Stomach smooth muscle (tissue), 2 donors: ENCODE measurements around the gene TRIM25.

Source experiments
- H3K27ac ChIP-seq: one replicate; pipeline ENCODE4 v1.7.0; 2013; ENCODE audit warnings: mild to moderate bottlenecking, low read length, inconsistent platforms
- H3K27me3 ChIP-seq, 2 donors: one replicate each; pipeline ENCODE4 v1.7.0; 2013; ENCODE audit warnings: low read length in 2 of 2; ENCODE audit not compliant: insufficient read depth in 2 of 2, control insufficient read depth in 1 of 2
- H3K36me3 ChIP-seq, 2 donors: one replicate each; pipeline ENCODE4 v1.7.0; 2013; ENCODE audit warnings: low read length in 2 of 2; ENCODE audit not compliant: control insufficient read depth in 2 of 2, insufficient read depth in 2 of 2
- H3K4me1 ChIP-seq: one replicate; pipeline ENCODE4 v1.7.0; 2013; ENCODE audit warnings: low read length; ENCODE audit not compliant: control insufficient read depth, insufficient read depth
- H3K4me3 ChIP-seq, 2 donors: one replicate each; pipeline ENCODE4 v1.7.0; 2013; ENCODE audit warnings: low read length in 2 of 2
- H3K9ac ChIP-seq, 2 donors: one replicate each; pipeline ENCODE4 v1.7.0; 2013; ENCODE audit warnings: low read length in 2 of 2, mild to moderate bottlenecking in 1 of 2
- H3K9me3 ChIP-seq, 2 donors: one replicate each; pipeline ENCODE4 v1.7.0; 2013; ENCODE audit warnings: low read length in 2 of 2; ENCODE audit not compliant: control insufficient read depth in 2 of 2
- donor health status: healthy.
- donor health status: Pancreatic carcinoma.

The TRIM25 gene, protein sequence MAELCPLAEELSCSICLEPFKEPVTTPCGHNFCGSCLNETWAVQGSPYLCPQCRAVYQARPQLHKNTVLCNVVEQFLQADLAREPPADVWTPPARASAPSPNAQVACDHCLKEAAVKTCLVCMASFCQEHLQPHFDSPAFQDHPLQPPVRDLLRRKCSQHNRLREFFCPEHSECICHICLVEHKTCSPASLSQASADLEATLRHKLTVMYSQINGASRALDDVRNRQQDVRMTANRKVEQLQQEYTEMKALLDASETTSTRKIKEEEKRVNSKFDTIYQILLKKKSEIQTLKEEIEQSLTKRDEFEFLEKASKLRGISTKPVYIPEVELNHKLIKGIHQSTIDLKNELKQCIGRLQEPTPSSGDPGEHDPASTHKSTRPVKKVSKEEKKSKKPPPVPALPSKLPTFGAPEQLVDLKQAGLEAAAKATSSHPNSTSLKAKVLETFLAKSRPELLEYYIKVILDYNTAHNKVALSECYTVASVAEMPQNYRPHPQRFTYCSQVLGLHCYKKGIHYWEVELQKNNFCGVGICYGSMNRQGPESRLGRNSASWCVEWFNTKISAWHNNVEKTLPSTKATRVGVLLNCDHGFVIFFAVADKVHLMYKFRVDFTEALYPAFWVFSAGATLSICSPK

DNA sequence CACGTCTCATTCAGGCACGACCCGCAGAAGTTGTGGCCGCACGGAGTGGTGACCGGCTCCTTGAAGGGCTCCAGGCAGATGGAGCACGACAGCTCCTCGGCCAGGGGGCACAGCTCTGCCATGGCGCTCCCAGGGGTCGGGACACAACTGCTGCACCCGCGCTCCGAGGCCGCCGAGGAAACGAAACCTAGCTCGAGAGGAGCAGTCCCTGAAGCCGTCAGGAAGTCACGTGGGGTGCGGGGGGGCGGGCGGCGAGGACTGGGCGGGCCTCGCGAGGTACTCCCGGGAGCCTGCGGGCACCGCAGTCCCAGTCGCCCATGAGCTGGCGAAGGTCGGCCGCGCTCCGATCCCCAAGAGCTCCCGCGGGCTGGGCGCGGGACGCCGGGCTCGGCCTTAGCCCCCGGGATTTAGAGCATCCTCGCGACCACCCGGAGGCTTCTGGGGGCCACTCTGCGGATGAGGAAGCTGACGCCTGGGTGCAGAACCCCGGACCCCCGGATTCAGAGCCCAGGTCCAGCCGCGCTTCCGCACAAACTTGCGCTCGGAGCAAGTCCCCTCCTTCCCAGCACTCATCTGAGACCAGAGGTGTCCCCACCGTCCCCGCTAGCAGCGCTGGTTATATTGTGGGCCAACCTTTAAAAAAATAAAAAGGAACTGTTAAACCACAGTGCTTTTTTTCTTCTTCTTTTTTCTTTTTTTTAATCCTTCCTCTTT is at the start of gene TRIM25:
Gene TRIM25, minus strand, starts transcription at position 183 of the 714 bp plus-strand sequence. Its CDS starts 61 bp downstream, at position 122.
- Histone ChIP-seq H3K36me3 (no peaks in the 10 kb centered on the region), H3K4me3 (peak within 1 kb of the TSS; percentile 73 to 98), H3K27ac (peak within 1 kb of the TSS; percentile 71), H3K27me3 (no peaks in the 10 kb centered on the region), H3K9ac (peak within 1 kb of the TSS; percentile 78 to 84), H3K9me3 (no peaks in the 10 kb centered on the region), H3K4me1 (peaks cover 36% of the 10 kb centered on the region)

DNA sequence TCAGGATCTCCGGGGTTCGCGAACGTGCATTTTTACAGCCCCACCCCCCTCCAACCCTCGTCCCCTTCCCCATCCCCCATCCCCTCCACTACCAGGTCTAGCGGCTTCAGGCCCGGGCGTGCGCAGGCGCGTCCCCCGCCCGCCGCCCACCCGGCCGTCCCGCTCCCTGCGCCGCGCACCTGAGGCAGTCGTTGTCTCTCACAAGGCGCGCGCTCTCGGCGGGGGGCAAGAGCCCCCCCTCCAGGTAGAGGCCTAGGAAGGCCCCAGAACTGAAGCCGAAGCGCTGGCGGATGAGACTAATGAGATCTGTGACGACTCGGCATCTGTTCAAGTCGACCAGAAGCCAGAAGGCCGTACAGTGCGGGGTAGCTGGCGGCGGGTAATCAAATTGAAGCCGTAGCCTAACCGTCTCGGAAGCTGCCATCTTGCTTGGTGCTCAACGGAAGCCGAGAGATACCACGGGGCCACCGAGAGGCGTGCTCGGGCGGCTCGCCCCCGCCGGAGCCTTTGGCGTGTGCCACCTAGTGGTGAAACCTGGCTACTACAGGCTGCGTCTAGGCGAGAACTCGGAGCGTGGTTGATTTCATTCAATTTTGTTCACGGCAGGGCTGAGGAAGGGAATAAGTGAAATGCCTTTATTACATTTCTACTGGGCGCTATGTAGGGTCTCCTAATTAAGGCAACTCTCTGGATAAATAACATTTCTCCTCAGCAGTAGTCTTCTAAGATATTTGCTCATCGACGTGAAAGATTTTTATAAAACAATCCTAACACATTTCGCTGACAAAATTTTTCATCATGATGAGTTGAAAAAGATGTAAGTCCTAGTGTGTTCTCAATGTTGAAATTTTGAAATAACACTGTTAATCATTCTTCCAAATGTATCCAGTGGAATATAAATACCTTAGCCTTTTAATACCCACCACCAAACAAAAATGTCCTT is 47.0 kb upstream of the TRIM25 start, which contains the start of gene COIL:
Gene COIL, minus strand, starts transcription at position 455 of the 943 bp plus-strand sequence. Its CDS starts 31 bp downstream, at position 424.
- Histone ChIP-seq H3K4me1 (peaks cover 9% of the 10 kb centered on the region), H3K4me3 (peak within 1 kb of the TSS; percentile 90 to 97), H3K9me3 (no peaks in the 10 kb centered on the region), H3K36me3 (no peaks in the 10 kb centered on the region), H3K27ac (peak within 1 kb of the TSS; percentile 74), H3K9ac (peak within 1 kb of the TSS; percentile 87 to 92), H3K27me3 (no peaks in the 10 kb centered on the region)

DNA sequence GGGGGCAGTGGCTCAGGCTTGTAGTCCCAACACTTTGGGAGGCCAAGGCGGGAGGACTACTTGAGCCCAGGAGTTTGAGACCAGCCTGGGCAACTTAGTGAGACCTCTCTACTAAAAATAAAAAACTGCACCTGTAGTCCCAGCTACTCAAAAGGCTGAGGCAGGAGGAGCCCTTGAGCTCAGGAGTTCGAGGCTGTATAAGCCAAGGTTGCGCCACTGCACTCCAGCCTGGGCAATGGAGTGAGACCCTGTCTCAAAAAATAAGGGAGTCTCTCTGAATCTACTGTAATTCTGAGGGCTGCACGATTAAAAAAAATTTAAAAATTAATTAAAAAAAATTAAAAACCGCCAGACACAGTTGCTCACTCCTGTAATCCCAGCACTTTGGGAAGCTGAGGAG is 43.1 kb upstream of the TRIM25 start:
- no peaks in the 10 kb centered on the region for H3K27me3 ChIP-seq

DNA sequence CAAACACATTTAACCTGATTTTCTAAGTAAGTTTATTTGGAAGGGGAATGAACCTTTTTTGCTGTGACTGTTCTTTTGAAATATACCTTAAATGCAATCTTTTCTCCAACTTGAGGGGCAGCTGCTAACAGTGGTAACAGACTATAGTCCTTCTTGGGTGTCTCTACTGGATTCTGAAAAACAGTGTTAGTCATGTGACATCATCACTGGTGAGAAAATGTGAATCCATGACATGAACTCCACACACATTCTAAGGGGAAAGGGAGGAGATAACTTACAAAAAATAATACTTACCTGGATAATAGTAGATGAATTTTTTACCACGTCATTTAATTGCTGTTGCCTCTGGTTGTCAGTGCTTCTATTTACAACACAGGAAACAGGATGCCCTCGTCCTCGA is 35.7 kb upstream of the TRIM25 start:
- Histone ChIP-seq H3K4me1 (no peaks in the 10 kb centered on the region), H3K27ac (no peak overlapping the region), H3K27me3 (no peaks in the 10 kb centered on the region), H3K9ac (no peak overlapping the region), H3K4me3 (no peak overlapping the region), H3K9me3 (no peaks in the 10 kb centered on the region), H3K36me3 (peaks cover 7 to 17% of the 10 kb centered on the region in 2 donors)

More for the DNA sequence above, 43.1 kb upstream of the TRIM25 start:
- peaks cover 9% of the 10 kb centered on the region for H3K4me1 ChIP-seq
- H3K4me3 ChIP-seq = no peak overlapping the region
- no peak overlapping the region for H3K9ac ChIP-seq
- H3K9me3 ChIP-seq = no peaks in the 10 kb centered on the region
- no peaks in the 10 kb centered on the region for H3K36me3 ChIP-seq
- no peak overlapping the region for H3K27ac ChIP-seq

DNA sequence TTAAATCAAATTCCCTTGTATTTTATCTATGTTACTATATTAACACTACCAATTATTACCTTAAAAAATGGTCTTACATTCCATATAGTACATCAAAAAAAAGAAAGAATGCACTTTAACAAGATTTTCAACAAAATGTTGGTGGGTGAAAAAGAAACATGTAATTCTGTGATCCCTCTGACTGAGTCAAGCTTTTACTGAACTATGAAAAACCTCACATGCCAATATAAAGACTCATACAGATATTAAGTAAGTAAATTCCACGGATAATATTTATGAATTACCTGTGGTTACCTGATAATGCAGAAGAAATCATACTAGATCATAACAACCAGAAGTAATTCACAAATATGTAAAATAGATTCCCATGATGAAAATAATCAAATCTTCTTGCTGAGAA is 34.6 kb upstream of the TRIM25 start:
- no peaks in the 10 kb centered on the region for H3K4me1 ChIP-seq
- no peak overlapping the region for H3K9ac ChIP-seq
- peaks cover 13 to 23% of the 10 kb centered on the region in 2 donors for H3K36me3 ChIP-seq
- H3K4me3 ChIP-seq = no peak overlapping the region
- H3K27me3 ChIP-seq = no peaks in the 10 kb centered on the region
- H3K27ac ChIP-seq = no peak overlapping the region
- no peaks in the 10 kb centered on the region for H3K9me3 ChIP-seq

DNA sequence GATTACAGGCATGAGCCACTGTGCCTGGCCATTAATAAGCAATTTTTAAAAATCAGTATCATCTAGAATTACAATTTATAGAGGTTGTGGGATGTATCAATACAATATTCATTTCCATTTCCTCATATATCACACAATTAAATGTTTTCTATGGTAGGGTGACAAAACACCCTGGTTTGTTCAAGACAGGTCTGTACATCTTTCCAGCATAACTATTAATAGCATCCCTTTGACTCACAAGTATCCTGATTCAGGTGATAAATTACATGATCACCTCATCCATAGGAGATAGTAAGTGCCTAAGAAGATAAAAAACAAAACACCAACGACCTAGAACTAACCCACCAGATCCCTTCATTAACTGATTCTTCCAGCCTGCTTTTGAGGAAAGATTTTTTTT is 33.9 kb upstream of the TRIM25 start:
- Histone ChIP-seq H3K9ac (no peak overlapping the region), H3K36me3 (peaks cover 19 to 27% of the 10 kb centered on the region in 2 donors), H3K27me3 (no peaks in the 10 kb centered on the region), H3K27ac (no peak overlapping the region), H3K4me3 (no peak overlapping the region), H3K9me3 (no peaks in the 10 kb centered on the region), H3K4me1 (no peaks in the 10 kb centered on the region)

DNA sequence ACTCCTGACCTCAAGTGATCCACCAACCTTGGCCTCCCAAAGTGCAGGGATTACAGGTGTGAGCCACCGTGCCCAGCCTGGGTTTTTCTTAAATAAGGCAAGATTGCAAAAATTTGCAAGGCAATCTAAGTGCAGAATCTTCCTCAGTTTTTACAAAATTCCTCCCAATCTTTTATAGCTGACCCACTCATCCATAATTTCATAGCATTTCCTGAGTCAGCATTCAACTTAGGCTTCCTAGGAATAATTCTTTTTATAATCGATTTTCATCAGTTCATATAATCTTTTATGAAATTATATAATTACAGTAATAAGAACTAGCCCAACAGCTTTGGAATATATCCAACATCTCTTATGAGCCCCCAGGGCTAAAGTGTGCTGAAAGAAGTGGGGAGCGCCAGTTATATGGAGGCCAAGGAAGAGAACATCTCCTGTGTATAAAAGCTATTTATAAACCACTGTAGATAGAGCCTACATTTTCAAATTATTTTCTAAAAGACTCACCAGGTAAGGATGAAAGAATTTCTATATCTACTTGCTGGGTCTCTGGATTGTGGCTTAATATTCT is 32.2 kb upstream of the TRIM25 start:
- H3K36me3 ChIP-seq = peaks cover 26 to 35% of the 10 kb centered on the region in 2 donors

DNA sequence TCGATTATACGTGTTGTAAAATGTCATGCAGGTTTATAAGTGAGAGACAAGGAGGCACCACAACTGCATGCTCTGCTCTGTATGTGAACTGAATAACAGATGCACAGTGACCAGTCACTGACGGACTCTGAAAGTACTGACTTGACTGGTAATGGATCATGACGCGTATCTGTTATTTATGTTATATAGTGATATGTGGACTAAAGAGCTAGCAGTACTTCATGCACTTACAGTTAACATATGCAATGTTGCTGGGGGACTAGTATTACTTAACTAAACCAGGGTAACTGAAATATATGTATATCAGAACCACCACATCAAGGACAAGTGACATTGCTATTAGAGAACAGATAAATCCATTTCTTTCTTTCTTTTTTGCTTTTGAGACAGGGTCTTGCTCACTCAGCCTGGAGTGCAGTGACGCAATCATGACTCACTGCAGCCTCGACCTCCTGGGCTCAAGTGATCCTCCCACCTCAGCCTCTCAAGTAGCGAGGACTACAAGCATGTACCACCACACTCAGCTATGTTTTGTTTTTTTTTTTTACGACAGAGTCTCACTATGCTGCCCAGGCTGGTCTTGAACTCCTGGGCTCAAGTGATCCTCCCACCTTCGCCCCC is 29.8 kb upstream of the TRIM25 start:
- H3K9me3 ChIP-seq = no peaks in the 10 kb centered on the region
- no peaks in the 10 kb centered on the region for H3K27me3 ChIP-seq
- H3K9ac ChIP-seq = no peak overlapping the region
- no peak overlapping the region for H3K4me3 ChIP-seq
- no peaks in the 10 kb centered on the region for H3K4me1 ChIP-seq
- peaks cover 26 to 29% of the 10 kb centered on the region in 2 donors for H3K36me3 ChIP-seq
- no peak overlapping the region for H3K27ac ChIP-seq

More for the DNA sequence above, 32.2 kb upstream of the TRIM25 start:
- no peak overlapping the region for H3K9ac ChIP-seq
- no peak overlapping the region for H3K4me3 ChIP-seq
- no peaks in the 10 kb centered on the region for H3K9me3 ChIP-seq
- no peak overlapping the region for H3K27ac ChIP-seq
- H3K27me3 ChIP-seq = no peaks in the 10 kb centered on the region
- no peaks in the 10 kb centered on the region for H3K4me1 ChIP-seq

DNA sequence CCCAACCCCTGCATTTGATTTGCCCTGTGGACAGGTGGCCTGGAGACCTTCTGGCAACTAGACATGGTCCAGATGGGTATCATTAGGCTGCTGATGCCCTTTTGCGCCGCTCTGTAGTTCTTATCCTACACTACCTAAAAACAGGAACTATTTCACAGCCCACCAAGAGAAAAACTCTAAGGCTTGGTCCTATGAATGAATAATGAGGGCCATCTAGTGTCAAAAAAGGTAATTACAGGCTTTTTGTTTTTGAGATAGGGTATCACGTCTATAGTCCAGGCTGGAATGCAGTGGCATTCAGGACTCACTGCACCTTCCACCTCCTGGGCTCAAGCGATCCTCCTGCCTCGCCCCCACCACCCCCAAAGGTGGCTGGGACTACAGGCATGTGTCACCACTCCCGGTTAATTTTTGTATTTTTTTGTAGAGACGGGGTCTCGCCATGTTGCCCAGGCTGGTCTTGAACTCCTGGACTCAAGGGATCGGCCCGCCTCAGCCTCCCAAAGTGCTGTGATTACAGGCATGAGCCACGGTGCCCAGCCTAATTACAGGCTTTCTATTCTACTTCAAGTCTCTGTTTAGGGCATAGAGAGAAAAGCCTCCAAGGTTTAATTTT is 26.1 kb upstream of the TRIM25 start:
- Histone ChIP-seq H3K27ac (no peak overlapping the region), H3K4me3 (no peak overlapping the region), H3K36me3 (peaks cover 26 to 41% of the 10 kb centered on the region in 2 donors)

More for the DNA sequence above, 26.1 kb upstream of the TRIM25 start:
- Histone ChIP-seq H3K4me1 (no peaks in the 10 kb centered on the region), H3K27me3 (no peaks in the 10 kb centered on the region), H3K9me3 (no peaks in the 10 kb centered on the region), H3K9ac (no peak overlapping the region)
